HCT116 (cell line): ENCODE data around the gene PLCD3.

Source experiments
- CTCF ChIP-seq, 3 experiments: fragments of 200-600 bp in 1 of 3; sonication (generic) in 1 of 3; IDR thresholded peaks in 2 of 3; conservative IDR thresholded peaks in 1 of 3; 2 replicates each; pipeline ENCODE4 v1.5.1; 2012 to 2017; ENCODE audit warnings: low read depth in 2 of 3, low read length in 2 of 3, antibody characterized with exemption in 1 of 3, borderline replicate concordance in 1 of 3, control low read depth in 1 of 3, mild to moderate bottlenecking in 1 of 3, mixed read lengths in 1 of 3, mixed run types in 1 of 3, moderate library complexity in 1 of 3; ENCODE audit not compliant: insufficient read depth in 1 of 3
- ELF1 ChIP-seq: IDR thresholded peaks from 2 replicates; pipeline ENCODE4 v1.6.1; 2012; ENCODE audit warnings: low read depth, borderline replicate concordance
- EZH2 ChIP-seq: fragments of 200-600 bp; sonication (generic); IDR thresholded peaks from 2 replicates; pipeline ENCODE4 v1.6.1; 2017; ENCODE audit warnings: antibody characterized with exemption, mixed run types
- EZH2phosphoT487 ChIP-seq: fragments of 200-600 bp; IDR thresholded peaks from 2 replicates; pipeline ENCODE4 v1.6.1; 2018; ENCODE audit warnings: antibody characterized with exemption, borderline replicate concordance
- MAX ChIP-seq: IDR thresholded peaks from 2 replicates; pipeline ENCODE4 v1.6.1; 2012
- POLR2A ChIP-seq: IDR thresholded peaks from 2 replicates; pipeline ENCODE4 v1.7.0; 2011; ENCODE audit warnings: borderline replicate concordance; ENCODE audit not compliant: insufficient read depth, insufficient read length; ENCODE audit errors: extremely low read depth
- POLR2AphosphoS5 ChIP-seq: IDR thresholded peaks from 2 replicates; pipeline ENCODE4 v1.6.1; 2011; ENCODE audit warnings: mild to moderate bottlenecking, low read depth, low read length, moderate library complexity
- RAD21 ChIP-seq: IDR thresholded peaks from 2 replicates; pipeline ENCODE4 v1.6.1; 2012; ENCODE audit warnings: low read depth, mild to moderate bottlenecking
- REST ChIP-seq: IDR thresholded peaks from 2 replicates; pipeline ENCODE4 v1.6.1; 2012; ENCODE audit warnings: low read depth
- SIN3A ChIP-seq: IDR thresholded peaks from 2 replicates; pipeline ENCODE4 v1.6.1; 2012; ENCODE audit warnings: low read depth
- SP1 ChIP-seq: IDR thresholded peaks from 2 replicates; pipeline ENCODE4 v1.6.1; 2012; ENCODE audit warnings: low read depth
- TCF7L2 ChIP-seq: IDR thresholded peaks from 2 replicates; pipeline ENCODE4 v1.7.0; 2011; ENCODE audit warnings: borderline replicate concordance, inconsistent platforms; ENCODE audit not compliant: insufficient read depth, insufficient read length; ENCODE audit errors: extremely low read depth
- ZFX ChIP-seq: fragments of 450-650 bp; IDR thresholded peaks from 2 replicates; pipeline ENCODE4 v1.6.1; 2017
- ZNF274 ChIP-seq: fragments of 200-500 bp; sonication (Bioruptor generic); IDR thresholded peaks from 2 replicates; pipeline ENCODE4 v1.6.1; 2014; ENCODE audit warnings: mild to moderate bottlenecking, low read depth, low read length, inconsistent platforms

GRCh38 chr17:45112559-45113423 is 19.5 kb downstream of the PLCD3 start:
- TF ChIP-seq CTCF (IDR thresholded peaks at IDR 0.05 in 2 of 3, conservative IDR thresholded peaks at IDR 0.05 in 1 of 3; ENCODE audit: borderline replicate concordance in 1 of 3, insufficient read depth in 1 of 3, low read depth in 2 of 3, low read length in 2 of 3) (no peak), POLR2AphosphoS5 (no peak), SIN3A (no peak), REST (no peak), POLR2A (no peak), ZNF274 (no peak), RAD21 (no peak), EZH2 (no peak), TCF7L2 (no peak), MAX (no peak), ZFX (no peak), EZH2phosphoT487 (no peak), ELF1 (no peak), SP1 (no peak)
